K562 (cell line): ENCODE results near the gene ZC3H10. TPM values are rescaled to one million over a fixed set of nuclear protein-coding genes. Genes with fewer than 3 reads are reported as not detected.

Experiments used
- ATAC-seq: fragments of 200-7000 bp; cut with Tn5 transposase; 3 replicates; pipeline ENCODE4 v1.9.1; 2020; ENCODE audit warnings: moderate library complexity
- BruUV-seq: library from RNA; stranded (reverse); fragments of 400-500 nt; replicated peaks from 2 replicates; lab custom pipeline; 2021; lab: Mats Ljungman, UMichigan
- CTCF ChIA-PET: fragments of 300-600 bp; formaldehyde crosslinking; extraction: SDS; loops from one replicate; lab custom pipeline; 2021; ENCODE audit warnings: low intra/inter-chr PET ratio; lab: Yijun Ruan, JAX
- POLR2A ChIA-PET: fragments of 300-600, 350-650 bp; sonication (Branson Sonifier 250); formaldehyde crosslinking; extraction: SDS; loops from one replicate; lab custom pipeline; 2021; ENCODE audit warnings: antibody characterized with exemption, inconsistent platforms; lab: Yijun Ruan, JAX
- DNase-seq, 4 experiments: peaks; one replicate each; pipeline versions ENCODE4 v3.0.0 to v3.0.0-alpha.2; 2011 to 2018; ENCODE audit warnings: low spot score in 3 of 4, mixed read lengths in 3 of 4; ENCODE audit errors: extremely low read depth in 1 of 4
- FAIRE-seq: peaks from 2 replicates; lab custom pipeline; 2011; peaks lifted over from hg19 to GRCh38; lab: Jason Lieb, UNC
- H2AFZ ChIP-seq: 2 replicates; pipeline ENCODE4 v1.6.0; 2011; ENCODE audit warnings: low read depth, low read length, control low read depth, inconsistent platforms
- H3K27ac ChIP-seq: fragments of 200-600 bp; 3 replicates; pipeline ENCODE4 v1.8.0; 2011; ENCODE audit warnings: low read depth, mild to moderate bottlenecking, control low read depth, inconsistent platforms, low read length, moderate library complexity, mixed read lengths; ENCODE audit errors: extremely low read depth
- H3K27me3 ChIP-seq, 2 experiments: fragments of 300-600 bp in 1 of 2; 2 replicates in 1 of 2; 3 replicates in 1 of 2; pipeline versions ENCODE4 v1.6.0 to v1.8.0; 2011; ENCODE audit warnings: inconsistent platforms in 2 of 2, low read length in 2 of 2, mild to moderate bottlenecking in 1 of 2, mixed read lengths in 1 of 2, moderate library complexity in 1 of 2; ENCODE audit not compliant: control insufficient read depth in 2 of 2, insufficient read depth in 2 of 2
- H3K36me3 ChIP-seq: fragments of 300-600 bp; 3 replicates; pipeline ENCODE4 v1.8.0; 2011; ENCODE audit warnings: mild to moderate bottlenecking, low read length, inconsistent platforms; ENCODE audit not compliant: control insufficient read depth, insufficient read depth
- H3K4me1 ChIP-seq, 2 experiments: fragments of 200-600 bp in 1 of 2; replicated peaks in 1 of 2; 2 replicates in 1 of 2; 3 replicates in 1 of 2; pipeline versions ENCODE4 v1.5.1 to v1.8.0; 2011; ENCODE audit warnings: inconsistent platforms in 2 of 2, low read length in 2 of 2, mild to moderate bottlenecking in 1 of 2, mixed read lengths in 1 of 2, moderate library complexity in 1 of 2; ENCODE audit not compliant: control insufficient read depth in 2 of 2, insufficient read depth in 2 of 2
- H3K4me2 ChIP-seq: 2 replicates; pipeline ENCODE4 v1.6.1; 2011; ENCODE audit warnings: low read length, control low read depth, inconsistent platforms, mixed read lengths; ENCODE audit not compliant: insufficient read depth
- H3K4me3 ChIP-seq: fragments of 200-600 bp; sonication (generic), shearing (Covaris generic); 2 replicates; pipeline ENCODE4 v1.5.1; 2016; ENCODE audit warnings: control low read depth, inconsistent platforms
- H3K79me2 ChIP-seq: fragments of 200-600 bp; 3 replicates; pipeline ENCODE4 v1.8.0; 2011; ENCODE audit warnings: low read length, inconsistent platforms; ENCODE audit not compliant: control insufficient read depth, insufficient read depth
- H3K9ac ChIP-seq, 2 experiments: 2 replicates each; pipeline versions ENCODE4 v1.6.0 to v1.6.1; 2011; ENCODE audit warnings: low read depth in 2 of 2, low read length in 2 of 2, control low read depth in 1 of 2, inconsistent platforms in 1 of 2, mild to moderate bottlenecking in 1 of 2, mixed read lengths in 1 of 2; ENCODE audit not compliant: insufficient read depth in 1 of 2
- H3K9me1 ChIP-seq: one replicate; pipeline ENCODE4 v1.6.0; 2011; ENCODE audit warnings: inconsistent platforms, mild to moderate bottlenecking, low read length, moderate library complexity; ENCODE audit not compliant: control insufficient read depth, insufficient read depth
- H3K9me3 ChIP-seq: replicated peaks from 2 replicates; pipeline ENCODE4 v1.5.1; 2011; ENCODE audit warnings: low read depth, low read length, inconsistent platforms; ENCODE audit not compliant: control insufficient read depth, insufficient read depth
- H4K20me1 ChIP-seq: replicated peaks from 2 replicates; pipeline ENCODE4 v1.6.1; 2011; ENCODE audit warnings: low read length, inconsistent platforms, mixed read lengths; ENCODE audit not compliant: control insufficient read depth, insufficient read depth
- CTBP1 ChIP-seq: fragments of 450-650 bp; IDR thresholded peaks from 2 replicates; pipeline ENCODE4 v1.6.1; 2016; ENCODE audit warnings: borderline replicate concordance
- ETV6 ChIP-seq, 3 experiments: fragments of 150-350 bp in 1 of 3; sonication (generic) in 1 of 3; formaldehyde crosslinking in 1 of 3; IDR thresholded peaks; 2 replicates each; pipeline versions ENCODE4 v1.6.1 to v1.8.0; 2014 to 2022; ENCODE audit warnings: borderline replicate concordance in 2 of 3, low read depth in 2 of 3, antibody characterized with exemption in 1 of 3, low read length in 1 of 3, mild to moderate bottlenecking in 1 of 3, missing genetic modification reagents in 1 of 3
- PHB ChIP-seq: fragments of 250-450 bp; sonication (Bioruptor Pico); IDR thresholded peaks from 2 replicates; pipeline ENCODE4 v1.5.0; 2021
- PURB ChIP-seq: sonication (generic); formaldehyde crosslinking; IDR thresholded peaks from 2 replicates; pipeline ENCODE4 v1.9.0; 2021; ENCODE audit warnings: low read depth, mild to moderate bottlenecking, missing genetic modification reagents
- RHOXF2B ChIP-seq: fragments of 250-450 bp; sonication (Bioruptor Pico); conservative IDR thresholded peaks from 2 replicates; pipeline ENCODE4 v1.5.1; 2021
- SMC3 ChIP-seq: conservative IDR thresholded peaks from 2 replicates; pipeline ENCODE4 v1.6.1; 2011; ENCODE audit warnings: low read depth, low read length, improper control_type of control experiment; ENCODE audit not compliant: insufficient read depth
- THRAP3 ChIP-seq: fragments of 450-650 bp; IDR thresholded peaks from 2 replicates; pipeline ENCODE4 v1.6.1; 2016; ENCODE audit warnings: mild to moderate bottlenecking, inconsistent platforms, borderline replicate concordance
- WGBS: fragments of 100-300 bp; shearing (Covaris generic); methylation state at CpG from one replicate; pipeline ENCODE4 v1.1.6; 2016; ENCODE audit warnings: low coverage, mixed read lengths; ENCODE audit not compliant: insufficient coverage; ENCODE audit errors: missing lambda C conversion rate; 5-methylcytosine and 5-hydroxymethylcytosine counted together
- in situ Hi-C: fragments of 300-500 bp; cut with MboI; formaldehyde crosslinking; loops from 4 replicates; pipeline ENCODE4 v1.15.0; 2018; ENCODE audit warnings: inconsistent platforms, mixed read lengths
- intact Hi-C: fragments of 100-400 bp; cut with micrococcal nuclease; formaldehyde crosslinking; loops from 2 replicates; pipeline ENCODE4 v1.14.2; 2022
- polyA plus RNA-seq, 8 experiments: library from polyadenylated mRNA; depleted of rRNA in 4 of 8; stranded (reverse) in 5 of 8; unstranded in 3 of 8; fragments of >200 nt; fragmentation: Nextera tagmentation in 2 of 8; fragmentation: Illumina TruSeq in 1 of 8; extraction: Ambion mirVana in 2 of 8; extraction: Trizol in 1 of 8; gene quantifications; 2 replicates each; pipeline versions ENCODE4 v1.2.1 to v1.2.3, GENCODE V29; 2011 to 2014; ENCODE audit warnings: inconsistent platforms in 1 of 8, missing spikeins in 1 of 8
- total RNA-seq, 7 experiments: library from RNA; depleted of rRNA in 6 of 7; stranded (reverse); fragments of >200 nt in 6 of 7; fragmentation: Illumina TruSeq in 2 of 7; extraction: Trizol in 2 of 7; gene quantifications; 2 replicates each; pipeline versions ENCODE4 v1.2.1 to v1.2.3, GENCODE V29; 2011 to 2021; ENCODE audit warnings: low replicate concordance in 1 of 7
- TF ChIP-seq, protein P1 (sequence below): fragments of 450-650 bp; conservative IDR thresholded peaks from 2 replicates; pipeline ENCODE4 v1.6.1; 2016; ENCODE audit warnings: missing genetic modification characterization, low read depth, mild to moderate bottlenecking, control low read depth, missing compliant biosample characterization

Gene ZC3H10
- total and polyA plus RNA-seq, 9 of the 15 experiments (the other 6 are each of a cell fraction or from before 2014, with no cell fraction given), result 0.31 to 4.1 (median 1.6) TPM

DNA sequence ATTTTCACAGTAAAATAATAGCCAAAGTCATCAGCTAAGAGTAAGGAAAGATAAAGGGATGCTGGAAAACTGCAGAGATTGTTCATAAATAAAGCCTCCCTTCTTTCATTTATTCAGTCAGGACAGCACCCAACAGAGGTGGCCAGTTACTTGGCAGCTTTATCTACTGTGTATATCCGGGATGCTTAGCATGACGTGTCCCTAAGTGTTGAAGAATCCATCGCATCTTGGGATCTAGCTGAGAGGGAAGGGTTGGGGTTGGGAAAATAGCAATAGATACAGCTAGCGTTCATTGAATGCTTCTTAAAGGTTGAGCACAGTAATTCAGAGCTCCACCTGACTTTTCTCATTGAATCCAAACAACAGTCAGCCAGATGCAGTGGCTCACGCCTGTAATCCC, 43.7 kb upstream of the ZC3H10 start:
- Histone ChIP-seq H3K27me3 (no peaks in the 10 kb centered on the region), H2AFZ (no peak overlapping the region; the same call in 1 of the 2 replicates), H3K4me3 (no peak overlapping the region), H3K4me2 (no peak overlapping the region), H3K9me1 (no peaks in the 10 kb centered on the region), H3K4me1 (peaks cover 0 to 7% of the 10 kb centered on the region in 2 experiments; a peak in 3 of 5 replicates), H3K27ac (no peak overlapping the region), H3K9me3 (no peaks in the 10 kb centered on the region), H3K9ac (no peak overlapping the region), H4K20me1 (no peaks in the 10 kb centered on the region), H3K79me2 (no peaks in the 10 kb centered on the region), H3K36me3 (no peaks in the 10 kb centered on the region)
- no TSS peak for BruUV-seq
- in situ Hi-C loops (no loop called here), intact Hi-C loops (no loop called here)
- ChIA-PET POLR2A (interaction anchor here (0.6 to 1.7 kb wide), 5 partner anchors 9 to 38 kb away, joined by 3 read pairs; partner anchors contain the start of gene PA2G4), CTCF (no interaction called here)
- DNase-seq (peak in 2 of 4 experiments; percentile 2 to 3), FAIRE-seq (no peak), ATAC-seq (no peak)
- TF ChIP-seq PHB, result no peak
- no peak for TF ChIP-seq THRAP3
- TF ChIP-seq, protein P1, sequence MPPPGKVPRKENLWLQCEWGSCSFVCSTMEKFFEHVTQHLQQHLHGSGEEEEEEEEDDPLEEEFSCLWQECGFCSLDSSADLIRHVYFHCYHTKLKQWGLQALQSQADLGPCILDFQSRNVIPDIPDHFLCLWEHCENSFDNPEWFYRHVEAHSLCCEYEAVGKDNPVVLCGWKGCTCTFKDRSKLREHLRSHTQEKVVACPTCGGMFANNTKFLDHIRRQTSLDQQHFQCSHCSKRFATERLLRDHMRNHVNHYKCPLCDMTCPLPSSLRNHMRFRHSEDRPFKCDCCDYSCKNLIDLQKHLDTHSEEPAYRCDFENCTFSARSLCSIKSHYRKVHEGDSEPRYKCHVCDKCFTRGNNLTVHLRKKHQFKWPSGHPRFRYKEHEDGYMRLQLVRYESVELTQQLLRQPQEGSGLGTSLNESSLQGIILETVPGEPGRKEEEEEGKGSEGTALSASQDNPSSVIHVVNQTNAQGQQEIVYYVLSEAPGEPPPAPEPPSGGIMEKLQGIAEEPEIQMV (tag), result no peak
- TF ChIP-seq RHOXF2B, result no peak
- peak; percentile 23; the same call in 1 of the 2 replicates for TF ChIP-seq CTBP1
- TF ChIP-seq SMC3, result no peak
- no peak for TF ChIP-seq ETV6 (IDR thresholded peaks at IDR 0.05; ENCODE audit: borderline replicate concordance in 1 of 2, low read depth in 2 of 2, low read length in 1 of 2)
- TF ChIP-seq ETV6 (CRISPR knock-in tag; IDR thresholded peaks at IDR 0.05; ENCODE audit: borderline replicate concordance), result no peak
- no peak for TF ChIP-seq PURB (CRISPR knock-in tag)
- 38% methylated on average over 5 of the region's 5 CpGs for WGBS
